DMS79 (cell line): ENCODE results near the gene FAM163A.
"Not testable (repeated sequence)": the region's sequence is repeated elsewhere in the genome, so short reads cannot be mapped to it uniquely, and the experiment has no call there.

Experiments used
- DNase-seq: peaks from one replicate; lab custom pipeline; 2025; lab: John Stamatoyannopoulos, UW

The FAM163A gene

GRCh38 chr1:179855831-179856230, 112.7 kb downstream of the FAM163A start:
- DNase-seq: not testable (repeated sequence)

DNA sequence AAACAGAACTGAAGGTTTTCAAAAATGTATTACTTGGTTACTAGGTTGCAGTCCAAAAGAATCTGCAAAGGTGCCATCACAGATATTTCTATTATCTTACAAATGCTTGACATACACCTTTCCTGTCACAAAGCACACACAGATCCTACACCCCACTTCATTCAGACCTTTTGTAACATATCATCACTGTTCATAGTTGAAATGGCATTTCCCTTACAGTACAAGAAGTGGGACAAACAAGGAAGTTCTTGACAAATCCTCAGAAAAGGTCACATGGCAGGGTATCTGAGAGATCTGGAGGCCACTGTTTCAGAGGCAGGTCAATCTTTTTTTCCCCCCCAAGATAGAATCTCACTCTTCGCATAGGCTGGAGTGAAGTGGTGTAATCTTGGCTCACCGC, 113.2 kb downstream of the FAM163A start:
- DNase-seq: no peak

- no peak for DNase-seq
These were observed 113.9 kb downstream of the FAM163A start for GRCh38 chr1:179857009-179857408.

- no peak for DNase-seq
These were observed 117.6 kb downstream of the FAM163A start for GRCh38 chr1:179860652-179861051.

DNA sequence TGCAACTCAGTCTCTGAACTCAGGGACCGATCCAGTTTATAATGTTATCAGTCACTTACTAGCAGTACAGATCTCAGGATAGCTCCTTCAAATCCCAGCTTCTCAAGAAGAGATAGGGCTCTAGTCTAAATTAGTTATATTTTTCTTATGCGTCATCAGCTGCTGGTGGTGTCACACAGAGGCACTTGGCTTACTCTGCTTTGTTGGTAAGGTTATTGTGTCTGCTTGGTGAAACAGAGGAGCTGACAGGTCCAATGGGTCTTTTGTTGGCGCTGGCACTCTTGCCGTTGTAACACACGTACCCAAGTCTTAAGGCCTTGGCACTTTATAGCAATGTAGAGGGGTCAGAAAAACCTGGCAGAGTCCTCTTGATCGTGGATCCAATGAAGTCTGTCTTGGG, 122.3 kb downstream of the FAM163A start:
- no peak for DNase-seq
